Naive thymus-derived CD8-positive, alpha-beta T cell (primary cell): ENCODE results near the gene STMN3. TPM values are rescaled to one million over a fixed set of nuclear protein-coding genes. Genes with fewer than 3 reads are reported as not detected.

Source experiments
- ATAC-seq, 2 donors: fragments of 150-1000 bp; cut with Tn5 transposase in 1 of 2; sonication (Bioruptor Pico), chemical (Tn5 transposase) in 1 of 2; 1 replicate in 1 of 2; 2 replicates in 1 of 2; pipeline ENCODE4 v1.10.0; 2021; ENCODE audit warnings: mild to moderate bottlenecking in 2 of 2, moderate library complexity in 2 of 2
- POLR2A ChIA-PET: fragments of 350-600 bp; sonication (Branson Sonifier 250); formaldehyde crosslinking; loops from one replicate; lab custom pipeline; 2021; ENCODE audit warnings: antibody characterized with exemption; lab: Charles Lee
- DNase-seq, 10 donors: peaks; one replicate each; pipeline versions ENCODE4 v3.0.0 to v3.0.0-alpha.2; 2020 to 2022
- H3K27ac Mint-ChIP-seq, 10 donors: one replicate each; pipeline ENCODE4 v1.8.0; 2020 to 2022; ENCODE audit warnings: mild to moderate bottlenecking in 10 of 10, mixed read lengths in 10 of 10, moderate library complexity in 4 of 10, inconsistent platforms in 1 of 10
- H3K27me3 Mint-ChIP-seq, 5 donors: one replicate each; pipeline ENCODE4 v1.8.0; 2021 to 2022; ENCODE audit warnings: mixed read lengths in 5 of 5
- H3K36me3 Mint-ChIP-seq, 3 donors: one replicate each; pipeline ENCODE4 v1.8.0; 2020 to 2022; ENCODE audit warnings: mixed read lengths in 3 of 3, mild to moderate bottlenecking in 2 of 3, inconsistent platforms in 1 of 3
- H3K4me1 Mint-ChIP-seq, 4 donors: one replicate each; pipeline ENCODE4 v1.8.0; 2021 to 2022; ENCODE audit warnings: mixed read lengths in 4 of 4
- H3K4me3 Mint-ChIP-seq, 10 donors: one replicate each; pipeline ENCODE4 v1.8.0; 2020 to 2022; ENCODE audit warnings: mild to moderate bottlenecking in 10 of 10, mixed read lengths in 10 of 10, moderate library complexity in 6 of 10, inconsistent platforms in 1 of 10
- H3K9me3 Mint-ChIP-seq, 9 donors: one replicate each; pipeline ENCODE4 v1.8.0; 2020 to 2022; ENCODE audit warnings: mixed read lengths in 9 of 9, mild to moderate bottlenecking in 3 of 9, inconsistent platforms in 1 of 9, moderate library complexity in 1 of 9
- polyA plus RNA-seq, 3 donors: library from polyadenylated mRNA; unstranded; fragments of 300-500 nt; fragmentation: Illumina TruSeq; gene quantifications; one replicate each; pipeline ENCODE4 v1.2.3, GENCODE V29; 2021
- total RNA-seq, 8 experiments: library from RNA in 2 of 8; stranded (reverse) in 2 of 8; gene quantifications; one replicate each; pipeline ENCODE4 v1.2.3 and lab custom pipeline; 2021 to 2026

STMN3 gene
- total and polyA plus RNA-seq, 5 experiments from 2014 or later = 21.6 to 102 (median 35.4) TPM

DNA sequence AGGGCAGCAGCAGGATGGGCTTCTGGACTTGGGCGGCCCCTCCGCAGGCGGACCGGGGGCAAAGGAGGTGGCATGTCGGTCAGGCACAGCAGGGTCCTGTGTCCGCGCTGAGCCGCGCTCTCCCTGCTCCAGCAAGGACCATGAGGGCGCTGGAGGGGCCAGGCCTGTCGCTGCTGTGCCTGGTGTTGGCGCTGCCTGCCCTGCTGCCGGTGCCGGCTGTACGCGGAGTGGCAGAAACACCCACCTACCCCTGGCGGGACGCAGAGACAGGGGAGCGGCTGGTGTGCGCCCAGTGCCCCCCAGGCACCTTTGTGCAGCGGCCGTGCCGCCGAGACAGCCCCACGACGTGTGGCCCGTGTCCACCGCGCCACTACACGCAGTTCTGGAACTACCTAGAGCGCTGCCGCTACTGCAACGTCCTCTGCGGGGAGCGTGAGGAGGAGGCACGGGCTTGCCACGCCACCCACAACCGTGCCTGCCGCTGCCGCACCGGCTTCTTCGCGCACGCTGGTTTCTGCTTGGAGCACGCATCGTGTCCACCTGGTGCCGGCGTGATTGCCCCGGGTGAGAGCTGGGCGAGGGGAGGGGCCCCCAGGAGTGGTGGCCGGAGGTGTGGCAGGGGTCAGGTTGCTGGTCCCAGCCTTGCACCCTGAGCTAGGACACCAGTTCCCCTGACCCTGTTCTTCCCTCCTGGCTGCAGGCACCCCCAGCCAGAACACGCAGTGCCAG lies 43.6 kb upstream of the STMN3 start, which contains the start of gene TNFRSF6B:
TSS of gene TNFRSF6B (plus strand) at position 25 of the 729 bp plus-strand sequence. CDS start at position 141, 116 bp downstream.
- POLR2A ChIA-PET = interaction anchor here (0.5 to 4.4 kb wide), 8 partner anchors 10 to 63 kb away, joined by 3 to 28 read pairs (median 3); partner anchors contain the start of genes ARFRP1, LIME1, RTEL1 and ZGPAT
- Mint-ChIP-seq H3K9me3 (peaks cover 0 to 5% (median 0%) of the 10 kb centered on the region in 9 donors), H3K4me3 (peak within 1 kb of the TSS in 9 of 10 donors; percentile 19 to 76 (median 69)), H3K36me3 (peaks cover 0 to 5% (median 0%) of the 10 kb centered on the region in 3 donors), H3K27me3 (no peaks in the 10 kb centered on the region), H3K27ac (peak within 1 kb of the TSS in 7 of 10 donors; percentile 53 to 80 (median 66)), H3K4me1 (peaks cover 5 to 23% (median 16%) of the 10 kb centered on the region in 4 donors)
- peak; percentile 47 to 52 for ATAC-seq
- peak in 2 of 10 donors; percentile 36 to 41 for DNase-seq

DNA sequence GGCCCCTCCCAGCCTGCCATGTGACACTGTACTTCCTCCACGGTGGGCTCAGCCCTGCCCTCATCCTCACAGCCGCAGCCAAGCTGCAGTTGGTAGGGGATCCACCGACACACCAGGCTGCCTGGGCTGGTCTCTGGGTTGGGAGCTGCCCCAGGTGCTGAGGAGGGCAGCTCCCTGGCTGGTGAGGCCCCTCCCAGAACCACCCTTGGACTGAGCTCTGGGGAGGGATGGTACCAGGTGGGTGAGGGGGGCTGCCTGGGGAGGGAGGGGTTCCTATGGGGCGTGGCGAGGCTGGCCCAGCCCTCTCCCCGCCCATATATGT lies 43.0 kb upstream of the STMN3 start:
- POLR2A ChIA-PET = interaction anchor here (0.5 to 4.4 kb wide), 7 partner anchors 9 to 62 kb away, joined by 3 to 28 read pairs (median 3); partner anchors contain the start of genes ARFRP1, LIME1, RTEL1 and ZGPAT
- H3K36me3 Mint-ChIP-seq = peaks cover 0 to 5% (median 0%) of the 10 kb centered on the region in 3 donors
- peaks cover 5 to 27% (median 16%) of the 10 kb centered on the region in 4 donors for H3K4me1 Mint-ChIP-seq
- ATAC-seq (peak; percentile 86 to 94), DNase-seq (peak; percentile 29 to 83 (median 57))
- no peaks in the 10 kb centered on the region for H3K27me3 Mint-ChIP-seq
- H3K27ac Mint-ChIP-seq = peak overlapping the region in 7 of 10 donors; percentile 53 to 80 (median 66)
- peak overlapping the region in 9 of 10 donors; percentile 19 to 76 (median 64) for H3K4me3 Mint-ChIP-seq
- H3K9me3 Mint-ChIP-seq = peaks cover 0 to 5% (median 0%) of the 10 kb centered on the region in 9 donors

DNA sequence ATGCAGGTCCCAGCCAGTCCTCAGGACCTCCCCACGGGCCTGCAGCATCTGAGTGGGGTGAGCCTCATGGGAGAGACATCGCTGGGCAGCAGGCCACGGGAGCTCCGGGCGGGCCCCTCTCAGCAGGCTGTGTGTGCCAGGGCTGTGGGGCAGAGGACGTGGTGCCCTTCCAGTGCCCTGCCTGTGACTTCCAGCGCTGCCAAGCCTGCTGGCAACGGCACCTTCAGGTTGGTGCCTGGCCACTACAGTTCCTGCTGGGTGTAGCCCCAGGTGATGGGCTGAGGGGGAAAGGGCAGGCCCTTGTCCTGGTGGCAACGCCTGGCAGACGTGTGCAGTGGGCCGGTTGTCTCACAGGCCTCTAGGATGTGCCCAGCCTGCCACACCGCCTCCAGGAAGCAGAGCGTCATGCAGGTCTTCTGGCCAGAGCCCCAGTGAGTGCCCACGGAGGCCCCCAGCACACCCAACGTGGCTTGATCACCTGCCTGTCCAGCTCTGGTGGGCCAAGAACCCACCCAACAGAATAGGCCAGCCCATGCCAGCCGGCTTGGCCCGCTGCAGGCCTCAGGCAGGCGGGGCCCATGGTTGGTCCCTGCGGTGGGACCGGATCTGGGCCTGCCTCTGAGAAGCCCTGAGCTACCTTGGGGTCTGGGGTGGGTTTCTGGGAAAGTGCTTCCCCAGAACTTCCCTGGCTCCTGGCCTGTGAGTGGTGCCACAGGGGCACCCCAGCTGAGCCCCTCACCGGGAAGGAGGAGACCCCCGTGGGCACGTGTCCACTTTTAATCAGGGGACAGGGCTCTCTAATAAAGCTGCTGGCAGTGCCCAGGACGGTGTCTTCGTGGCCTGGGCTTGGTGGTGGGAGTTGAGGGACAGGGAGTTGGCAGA lies 42.4 kb upstream of the STMN3 start:
- Mint-ChIP-seq H3K27ac (peak overlapping the region in 7 of 10 donors; percentile 53 to 80 (median 66)), H3K9me3 (peaks cover 0 to 5% (median 0%) of the 10 kb centered on the region in 9 donors), H3K27me3 (no peaks in the 10 kb centered on the region), H3K36me3 (peaks cover 0 to 5% (median 0%) of the 10 kb centered on the region in 3 donors), H3K4me3 (peak overlapping the region in 8 of 10 donors; percentile 46 to 76 (median 67)), H3K4me1 (peaks cover 5 to 24% (median 16%) of the 10 kb centered on the region in 4 donors)
- ATAC-seq = no peak
- POLR2A ChIA-PET = interaction anchor here (0.6 to 4.4 kb wide), 6 partner anchors 9 to 41 kb away, joined by 3 to 28 read pairs (median 3); partner anchors contain the start of genes ARFRP1, LIME1, RTEL1 and ZGPAT
- peak in 1 of 10 donors; percentile 3 for DNase-seq

DNA sequence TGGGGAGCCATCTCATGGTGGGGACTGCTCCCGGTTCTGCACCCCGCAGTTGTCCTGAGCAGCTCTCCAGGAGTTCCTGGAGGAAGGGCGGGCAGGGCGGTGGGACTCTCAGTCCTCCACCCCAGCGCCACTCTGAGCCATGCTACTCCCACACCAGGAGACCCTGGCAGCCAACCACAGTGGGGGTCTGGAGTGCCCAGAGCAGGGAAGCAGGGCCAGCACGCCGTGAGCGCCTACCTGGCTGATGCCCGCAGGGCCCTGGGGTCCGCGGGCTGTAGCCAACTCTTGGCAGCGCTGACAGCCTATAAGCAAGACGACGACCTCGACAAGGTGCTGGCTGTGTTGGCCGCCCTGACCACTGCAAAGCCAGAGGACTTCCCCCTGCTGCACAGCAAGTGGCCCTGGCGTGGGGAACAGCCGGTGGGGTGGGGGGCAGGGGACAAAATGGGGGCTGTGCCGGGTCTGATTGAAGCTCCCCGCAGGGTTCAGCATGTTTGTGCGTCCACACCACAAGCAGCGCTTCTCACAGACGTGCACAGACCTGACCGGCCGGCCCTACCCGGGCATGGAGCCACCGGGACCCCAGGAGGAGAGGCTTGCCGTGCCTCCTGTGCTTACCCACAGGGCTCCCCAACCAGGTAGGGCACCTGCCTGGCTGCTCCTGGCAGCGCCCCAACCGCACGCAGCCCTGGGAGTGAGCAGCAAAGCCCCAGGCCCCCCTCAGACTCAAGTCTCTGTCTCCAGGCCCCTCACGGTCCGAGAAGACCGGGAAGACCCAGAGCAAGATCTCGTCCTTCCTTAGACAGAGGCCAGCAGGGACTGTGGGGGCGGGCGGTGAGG lies 41.6 kb upstream of the STMN3 start:
- Mint-ChIP-seq H3K9me3 (peaks cover 0 to 5% (median 0%) of the 10 kb centered on the region in 9 donors), H3K27ac (no peak overlapping the region), H3K4me3 (no peak overlapping the region), H3K36me3 (peaks cover 0 to 5% (median 0%) of the 10 kb centered on the region in 3 donors), H3K27me3 (no peaks in the 10 kb centered on the region), H3K4me1 (peaks cover 5 to 24% (median 16%) of the 10 kb centered on the region in 4 donors)
- POLR2A ChIA-PET = interaction anchor here (0.8 to 1.1 kb wide), 3 partner anchors 14 to 42 kb away, joined by 3 to 4 read pairs (median 4); partner anchors contain the start of genes ARFRP1, LIME1, RTEL1 and ZGPAT
- DNase-seq = peak in 2 of 10 donors; percentile 3 to 59
- ATAC-seq = no peak

DNA sequence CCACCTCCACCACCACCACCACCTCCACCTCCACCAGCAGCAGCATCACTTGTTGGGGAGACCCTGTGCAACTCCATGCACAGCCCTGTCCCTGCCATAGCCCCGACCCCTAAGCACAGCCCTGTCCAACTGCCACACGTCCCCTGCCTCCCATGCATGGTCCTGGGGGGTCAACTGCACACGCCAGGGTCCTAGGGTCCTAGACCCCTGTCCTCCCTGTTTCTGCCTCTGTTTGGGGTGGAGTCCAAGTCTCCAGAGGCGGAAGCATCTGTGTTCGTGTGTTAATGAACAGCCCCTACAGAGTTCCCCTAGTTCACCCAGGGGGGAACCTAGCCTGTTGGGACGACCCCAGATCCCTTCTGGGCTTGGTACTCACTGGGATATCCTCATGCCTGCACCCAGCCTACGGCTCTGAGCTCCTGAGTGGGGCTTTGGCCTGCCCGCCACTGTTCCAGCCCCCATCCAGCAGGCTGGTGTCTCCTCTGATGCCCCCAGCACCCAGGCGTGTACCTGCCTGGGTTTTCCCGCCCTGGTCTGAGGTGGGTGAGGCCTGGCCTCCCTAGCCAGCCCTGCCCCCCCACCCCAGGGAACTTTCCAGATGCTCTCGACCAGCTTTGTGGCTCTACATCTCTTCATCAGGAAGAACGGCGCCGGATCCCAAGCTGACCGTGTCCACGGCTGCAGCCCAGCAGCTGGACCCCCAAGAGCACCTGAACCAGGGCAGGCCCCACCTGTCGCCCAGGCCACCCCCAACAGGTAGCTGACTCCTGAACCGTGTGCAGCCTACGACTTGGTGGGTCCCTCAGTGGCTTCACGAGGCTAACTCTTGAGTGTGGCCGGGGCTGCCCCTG lies 40.7 kb upstream of the STMN3 start:
- ATAC-seq = no peak
- POLR2A ChIA-PET = interaction anchor here (0.6 to 1.1 kb wide), 4 partner anchors 15 to 340 kb away, joined by 3 to 4 read pairs (median 4); partner anchors contain the start of genes ARFRP1, LIME1, RTEL1 and ZGPAT
- Mint-ChIP-seq H3K36me3 (peaks cover 0 to 5% (median 0%) of the 10 kb centered on the region in 3 donors), H3K27me3 (no peaks in the 10 kb centered on the region), H3K9me3 (peaks cover 0 to 5% (median 0%) of the 10 kb centered on the region in 9 donors), H3K4me3 (peak overlapping the region in 4 of 10 donors; percentile 25 to 69 (median 37)), H3K4me1 (peaks cover 5 to 24% (median 16%) of the 10 kb centered on the region in 4 donors), H3K27ac (peak overlapping the region in 3 of 10 donors; percentile 6 to 74 (median 34))
- DNase-seq = peak in 2 of 10 donors; percentile 3 to 61

DNA sequence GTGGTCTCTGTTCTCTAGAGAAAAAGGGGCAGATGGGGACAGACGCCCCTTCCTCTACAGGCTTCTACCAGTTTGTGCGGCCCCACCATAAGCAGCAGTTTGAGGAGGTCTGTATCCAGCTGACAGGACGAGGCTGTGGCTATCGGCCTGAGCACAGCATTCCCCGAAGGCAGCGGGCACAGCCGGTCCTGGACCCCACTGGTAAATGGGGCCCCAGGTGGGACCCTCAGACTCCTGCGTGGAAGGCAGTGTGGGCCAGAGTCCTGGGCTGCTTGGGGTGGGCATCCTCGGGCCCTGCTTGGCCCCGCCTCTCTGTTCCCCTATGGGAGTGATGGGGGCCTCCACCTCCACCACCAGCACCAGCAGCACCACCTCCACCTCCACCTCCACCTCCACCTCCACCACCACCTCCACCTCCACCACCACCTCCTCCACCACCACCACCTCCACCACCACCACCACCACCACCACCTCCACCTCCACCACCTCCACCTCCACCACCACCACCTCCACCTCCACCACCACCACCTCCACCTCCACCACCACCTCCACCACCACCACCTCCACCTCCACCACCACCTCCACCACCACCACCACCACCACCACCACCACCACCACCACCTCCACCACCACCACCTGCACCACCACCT lies 40.0 kb upstream of the STMN3 start:
- Mint-ChIP-seq H3K4me3 (peak overlapping the region in 1 of 10 donors; percentile 20), H3K9me3 (peaks cover 0 to 5% (median 0%) of the 10 kb centered on the region in 9 donors), H3K27me3 (no peaks in the 10 kb centered on the region), H3K36me3 (peaks cover 0 to 5% (median 0%) of the 10 kb centered on the region in 3 donors), H3K4me1 (peaks cover 5 to 24% (median 16%) of the 10 kb centered on the region in 4 donors), H3K27ac (peak overlapping the region in 1 of 10 donors; percentile 77)
- POLR2A ChIA-PET = interaction anchor here (0.6 to 1.1 kb wide), 2 partner anchors 44 to 341 kb away, joined by 3 to 4 read pairs; partner anchors contain the start of gene LIME1
- no peak for ATAC-seq
- peak in 1 of 10 donors; percentile 12 for DNase-seq

DNA sequence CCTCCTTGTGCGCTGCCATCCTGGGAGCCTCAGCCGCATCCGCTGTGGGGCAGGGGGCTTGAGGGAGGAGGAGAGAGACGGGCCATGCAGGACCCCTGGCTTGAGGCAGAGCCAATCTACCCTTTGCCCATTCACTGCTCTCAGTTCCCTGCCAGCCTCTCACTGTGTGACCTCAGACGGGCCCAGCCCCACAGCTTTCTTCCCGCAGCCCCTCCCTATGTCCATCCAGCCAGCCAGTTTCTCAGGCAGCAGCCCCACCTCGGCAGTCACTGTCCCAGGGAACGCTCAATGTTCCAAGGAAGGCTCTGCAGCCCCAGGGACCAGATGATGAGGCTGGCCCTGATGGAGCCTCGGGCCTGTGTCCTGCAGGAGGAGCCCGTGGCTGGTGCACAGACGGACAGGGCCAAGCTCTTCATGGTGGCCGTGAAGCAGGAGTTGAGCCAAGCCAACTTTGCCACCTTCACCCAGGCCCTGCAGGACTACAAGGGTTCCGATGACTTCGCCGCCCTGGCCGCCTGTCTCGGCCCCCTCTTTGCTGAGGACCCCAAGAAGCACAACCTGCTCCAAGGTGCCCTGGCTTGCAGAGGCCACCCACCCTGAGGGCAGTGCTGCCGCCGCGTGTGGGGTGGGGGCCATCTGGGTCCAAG lies 39.3 kb upstream of the STMN3 start:
- POLR2A ChIA-PET = interaction anchor here (1.5 kb wide), 1 partner anchor 182 kb away, joined by 3 read pairs; no protein-coding TSS in a partner anchor
- Mint-ChIP-seq H3K36me3 (peaks cover 0 to 5% (median 0%) of the 10 kb centered on the region in 3 donors), H3K9me3 (peaks cover 0 to 5% (median 0%) of the 10 kb centered on the region in 9 donors), H3K27ac (peak overlapping the region in 5 of 10 donors; percentile 29 to 77 (median 48)), H3K27me3 (no peaks in the 10 kb centered on the region), H3K4me1 (peaks cover 5 to 21% (median 13%) of the 10 kb centered on the region in 4 donors), H3K4me3 (peak overlapping the region in 2 of 10 donors; percentile 20 to 50)
- ATAC-seq = no peak
- DNase-seq = peak in 1 of 10 donors; percentile 61

DNA sequence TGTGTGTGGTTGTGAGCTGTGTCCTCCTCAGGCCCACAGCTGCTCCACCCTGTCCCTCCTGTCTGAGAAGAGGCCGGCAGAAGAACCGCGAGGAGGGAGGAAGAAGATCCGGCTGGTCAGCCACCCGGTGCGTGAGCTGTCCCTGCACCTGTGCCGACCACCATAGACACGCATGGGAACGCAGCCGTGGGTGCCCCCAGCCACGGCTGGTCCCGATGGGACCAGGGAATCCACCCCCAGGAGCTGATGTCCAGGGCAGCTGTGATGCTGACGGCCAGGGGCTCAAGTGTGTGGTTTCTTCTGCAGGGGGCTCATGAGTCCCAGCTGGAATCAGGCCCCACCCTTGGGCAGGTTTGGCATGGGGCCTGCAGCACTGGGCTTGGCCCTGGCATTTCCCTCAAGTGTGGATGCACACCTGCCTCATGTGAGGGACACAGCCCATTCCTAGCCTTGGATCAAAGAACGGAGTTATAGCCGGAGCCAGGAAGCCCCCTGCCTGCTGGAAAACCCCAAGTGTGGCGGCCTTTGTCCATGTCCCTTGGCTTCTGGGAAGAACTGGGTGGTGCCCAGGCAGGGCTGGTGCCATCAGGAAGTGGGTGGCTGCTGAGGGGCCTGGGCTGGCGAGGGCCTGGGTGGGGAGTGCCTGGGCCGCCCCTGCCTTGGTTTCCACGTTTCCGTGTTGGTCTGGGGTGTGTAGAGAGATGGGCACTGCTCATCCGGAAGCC lies 38.6 kb upstream of the STMN3 start:
- Mint-ChIP-seq H3K27ac (peak overlapping the region in 2 of 10 donors; percentile 66 to 83), H3K4me1 (peaks cover 3 to 19% (median 9%) of the 10 kb centered on the region in 4 donors), H3K27me3 (no peaks in the 10 kb centered on the region), H3K36me3 (peaks cover 0 to 5% (median 0%) of the 10 kb centered on the region in 3 donors), H3K9me3 (peaks cover 0 to 5% (median 0%) of the 10 kb centered on the region in 9 donors), H3K4me3 (peak overlapping the region in 1 of 10 donors; percentile 19)
- POLR2A ChIA-PET = interaction anchor here (1.5 kb wide), 1 partner anchor 183 kb away, joined by 3 read pairs; no protein-coding TSS in a partner anchor
- ATAC-seq (no peak), DNase-seq (peak in 1 of 10 donors; percentile 3)
